Measurements from ENCODE around the gene PARD6G.

Gene PARD6G

DNA sequence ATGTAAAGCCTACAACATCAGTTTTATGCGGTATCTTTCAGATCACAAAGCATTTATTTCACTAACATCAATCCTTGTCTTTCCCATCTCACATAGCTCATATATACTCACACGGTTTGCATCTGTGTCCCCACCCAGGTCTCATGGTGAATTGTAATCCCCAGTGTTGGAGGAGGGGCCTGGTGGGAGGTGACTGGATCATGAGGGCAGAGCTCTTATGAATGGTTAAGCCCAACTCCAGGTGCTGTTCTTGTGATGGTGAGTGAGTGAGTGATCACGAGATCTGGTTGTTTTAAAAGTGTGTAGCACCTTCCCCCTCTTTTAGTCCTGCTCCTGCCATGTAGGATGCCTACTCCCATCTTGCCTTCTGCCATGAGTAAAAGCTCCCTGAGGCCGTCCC is 42.0 kb downstream of the PARD6G start:
- FAIRE-seq: no peak

DNA sequence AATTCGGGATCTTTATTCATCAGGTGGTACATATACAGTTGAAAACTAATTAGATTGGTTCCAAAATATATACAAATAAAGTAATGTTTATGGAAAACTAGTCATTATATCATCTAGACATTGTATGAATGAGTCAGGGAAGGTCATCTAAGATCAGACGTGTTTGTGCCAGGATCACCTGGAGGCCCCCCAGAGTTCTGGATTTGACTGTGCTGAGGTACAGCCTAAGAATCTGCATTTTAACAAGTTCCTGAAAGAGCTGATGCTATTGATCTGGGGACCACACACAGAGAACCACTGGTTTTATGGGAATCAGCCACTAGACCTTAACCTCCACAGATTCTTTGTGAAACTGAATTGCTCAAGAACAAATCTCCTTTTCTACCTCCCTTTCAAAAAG is 43.2 kb downstream of the PARD6G start:
- FAIRE-seq: no peak

DNA sequence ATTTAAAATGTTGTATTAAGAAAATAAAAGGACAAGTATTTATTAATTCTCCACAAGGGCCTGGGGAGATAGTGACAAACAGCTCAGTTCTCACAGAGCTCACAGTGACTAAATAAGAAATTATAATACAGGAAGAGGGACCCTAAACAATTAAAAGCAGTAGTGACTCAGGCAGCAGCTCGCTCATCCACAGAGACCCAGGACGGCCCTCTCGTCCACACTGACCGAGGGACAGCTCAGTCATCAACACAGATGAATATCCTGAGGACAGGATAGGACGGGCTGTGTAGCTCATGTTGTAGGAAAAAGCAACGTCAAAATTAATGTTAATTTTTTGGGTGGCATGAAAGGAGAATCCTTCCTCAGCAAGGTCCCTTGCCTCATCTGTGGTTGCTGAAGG is 44.1 kb downstream of the PARD6G start:
- no peak for FAIRE-seq

DNA sequence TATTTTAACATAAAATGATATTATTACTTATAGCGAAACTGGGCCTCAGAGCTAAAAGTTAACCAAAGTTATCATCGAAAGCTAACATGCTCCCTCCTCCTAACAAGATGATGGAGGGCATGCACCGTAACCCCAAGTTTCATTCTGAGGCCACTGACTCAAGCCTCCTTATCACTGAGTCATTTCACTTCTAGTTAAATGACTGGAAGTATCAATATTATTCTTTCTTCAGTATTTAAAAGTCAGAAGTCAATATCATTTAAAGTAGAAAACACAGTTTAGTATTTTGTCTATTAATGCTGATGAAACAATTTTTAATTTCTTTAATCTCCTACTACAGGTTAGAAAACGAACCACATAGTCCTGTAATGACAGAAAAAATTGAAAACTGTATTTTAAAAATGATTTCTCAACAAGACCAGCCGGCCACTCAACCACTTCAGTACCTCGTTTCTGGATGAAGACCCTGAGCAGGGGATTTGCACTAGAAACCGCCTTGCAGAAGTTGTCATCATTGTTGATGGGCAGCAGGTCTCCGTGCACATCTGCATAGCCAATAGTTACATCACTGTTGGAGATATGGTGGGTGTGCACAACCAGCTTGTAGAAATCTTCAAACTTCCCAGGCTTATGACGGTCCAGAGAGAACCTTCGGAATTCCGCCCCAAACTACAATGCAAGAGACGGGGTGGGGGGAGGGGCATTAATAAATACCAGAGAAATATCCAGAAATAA is 44.9 kb downstream of the PARD6G start:
- FAIRE-seq: no peak

DNA sequence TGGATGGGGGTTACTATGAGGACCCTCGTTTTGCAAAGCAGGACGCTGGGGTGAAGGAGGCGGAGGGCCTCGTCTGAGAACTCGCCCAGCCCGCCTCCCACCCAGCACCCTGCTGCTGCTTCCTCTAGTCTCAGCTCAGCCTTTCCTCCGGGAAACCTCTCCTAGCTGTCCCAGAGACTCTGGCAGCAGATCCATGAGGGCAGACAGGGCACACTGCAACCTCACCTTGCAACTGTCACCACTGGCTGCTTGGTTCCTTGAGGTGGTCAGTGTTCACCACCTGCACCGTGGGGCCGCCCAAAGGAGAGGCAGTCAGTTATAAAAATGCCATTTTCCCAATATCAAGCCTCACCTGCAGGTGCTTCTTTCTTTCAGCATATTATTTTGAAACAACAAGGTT is 45.6 kb downstream of the PARD6G start:
- FAIRE-seq: no peak

DNA sequence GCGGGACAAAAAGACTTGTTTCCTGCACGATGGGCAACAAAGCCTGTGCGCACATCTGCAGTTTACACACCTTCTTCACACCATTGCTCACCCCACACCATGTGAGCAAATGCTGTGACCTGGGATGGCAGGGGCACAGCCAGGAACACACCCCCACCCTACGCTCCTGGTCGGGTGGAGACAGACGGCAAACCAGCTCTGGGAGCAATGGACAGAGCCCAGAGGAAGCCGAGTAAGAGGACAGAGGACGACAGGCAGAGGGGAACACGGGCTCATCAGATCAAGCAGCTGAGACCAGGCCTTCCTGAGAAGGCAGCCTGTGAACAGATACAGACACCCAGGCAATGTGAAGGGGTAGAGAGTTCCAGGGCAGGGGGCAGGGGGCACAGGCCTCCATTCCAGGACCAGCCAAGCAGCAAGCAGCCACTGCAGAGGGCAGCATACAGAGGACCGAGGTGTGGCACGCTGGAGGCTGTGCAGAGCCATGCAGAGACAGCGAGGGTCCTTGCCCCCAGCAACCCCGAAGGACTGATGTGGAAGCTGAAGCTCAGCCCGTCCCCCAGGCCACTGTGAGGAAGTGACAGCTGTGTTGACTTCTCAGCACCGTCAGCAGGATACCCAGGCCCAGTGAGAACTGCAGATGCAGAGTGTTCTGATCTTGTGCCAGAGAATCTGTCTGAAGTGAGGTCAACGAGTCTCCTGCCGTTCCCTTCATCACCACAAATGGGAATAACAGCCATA is 46.2 kb downstream of the PARD6G start:
- no peak for FAIRE-seq

DNA sequence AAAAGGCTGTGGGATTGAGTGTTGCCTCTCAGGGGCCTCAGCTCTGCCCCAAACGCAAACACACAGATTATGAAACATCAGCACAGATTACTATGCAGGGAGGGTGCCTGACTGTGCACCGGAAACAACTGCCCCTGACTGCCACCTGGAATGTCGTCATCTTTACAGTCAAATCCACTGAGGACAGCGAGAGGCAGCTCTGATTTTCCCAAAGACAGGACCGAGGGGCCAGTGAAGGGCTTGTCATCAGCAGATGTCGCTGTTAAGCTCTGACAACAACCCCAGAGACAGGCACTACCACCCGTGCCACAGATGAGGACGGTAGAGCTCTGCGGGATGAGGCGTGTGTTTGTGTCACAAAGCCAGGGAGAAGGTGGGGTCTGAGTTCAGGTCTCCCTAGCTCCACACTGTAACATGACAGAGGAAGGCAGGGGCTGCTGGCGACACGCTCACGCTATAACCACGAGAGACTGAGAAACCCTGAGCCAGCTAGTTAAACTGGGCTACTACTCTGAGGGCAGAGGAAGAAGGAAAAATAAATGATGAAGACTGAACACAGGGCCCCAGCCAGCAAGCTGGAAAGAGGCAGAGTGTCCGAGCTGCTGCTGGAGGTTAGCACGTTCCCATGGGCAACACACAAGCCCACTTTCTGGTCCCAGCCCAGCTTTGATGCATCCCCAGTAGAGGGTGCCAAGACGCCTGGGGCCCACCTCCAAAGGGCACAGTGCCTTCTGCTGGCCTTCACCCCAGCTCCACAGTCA is 47.0 kb downstream of the PARD6G start:
- FAIRE-seq: no peak

DNA sequence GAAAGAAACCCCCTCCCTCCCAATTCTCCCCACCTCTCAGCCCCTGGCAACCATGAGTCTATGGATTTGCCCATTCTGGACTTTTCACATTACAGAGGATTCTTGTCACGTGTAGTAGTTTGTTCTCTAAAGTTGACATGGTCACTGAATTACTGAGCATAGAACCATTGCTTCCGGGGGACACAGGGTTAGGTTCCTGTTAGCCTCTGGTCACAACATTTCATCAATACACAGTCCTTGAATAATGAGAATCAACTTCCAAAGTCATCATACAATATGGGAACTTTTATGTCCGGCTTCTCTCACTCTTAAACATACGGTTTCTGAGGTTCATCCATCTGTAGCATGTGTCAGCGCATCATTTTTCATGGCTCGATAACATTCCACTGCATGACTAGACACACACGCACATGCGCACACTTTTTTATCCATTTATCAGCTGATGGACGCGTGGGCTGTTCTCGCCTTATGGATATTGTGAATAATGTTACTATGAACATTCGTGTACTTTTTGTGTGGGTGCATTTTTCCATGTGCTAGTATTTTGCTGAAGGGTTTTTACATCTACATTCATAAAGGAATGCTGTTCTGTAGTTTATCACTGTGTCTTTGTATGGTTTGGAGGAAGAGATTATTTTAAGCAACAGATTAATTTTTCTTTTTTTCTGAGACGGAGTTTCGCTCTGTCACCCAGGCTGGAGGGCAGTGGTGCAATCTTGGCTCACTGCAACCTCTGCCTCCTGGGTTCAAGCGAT is 48.1 kb downstream of the PARD6G start:
- no peak for FAIRE-seq

DNA sequence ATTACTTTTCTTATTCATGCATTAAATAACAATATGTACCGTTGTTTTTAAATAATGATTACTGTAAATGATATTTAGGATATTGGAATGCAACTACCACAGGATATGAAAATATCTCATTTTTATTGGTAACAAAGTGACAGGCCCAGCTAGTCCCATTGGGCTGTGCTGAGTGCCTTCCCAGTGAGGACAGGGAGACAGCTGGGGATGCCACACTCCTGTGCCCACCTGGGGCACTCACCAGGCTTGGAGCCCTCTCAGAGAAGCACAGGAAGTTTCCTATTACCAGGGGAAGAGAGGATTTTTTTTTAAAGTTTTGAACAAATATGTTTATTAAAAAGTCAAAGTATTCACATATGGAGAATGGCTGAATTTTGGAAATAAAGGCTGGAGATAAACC is 48.9 kb downstream of the PARD6G start:
- FAIRE-seq: no peak

DNA sequence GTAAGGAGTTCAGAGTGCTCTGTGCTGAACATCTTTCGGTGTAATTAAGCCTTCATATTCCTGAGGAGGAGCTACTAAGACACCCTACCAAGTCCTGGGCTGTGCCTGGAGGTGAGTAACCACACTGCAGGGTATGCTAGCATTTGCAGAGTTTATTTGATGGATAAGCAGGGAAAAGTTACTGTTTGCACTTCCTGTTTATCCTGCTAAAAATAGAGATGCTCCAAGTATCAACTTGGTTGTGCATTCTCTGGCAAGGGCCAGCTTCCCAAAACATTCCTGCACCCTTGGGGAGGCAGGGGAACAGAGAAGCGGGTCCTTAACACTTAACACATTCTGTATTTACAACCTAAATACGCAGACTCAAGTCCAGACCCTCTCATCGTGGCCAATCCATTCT is 49.8 kb downstream of the PARD6G start:
- no peak for FAIRE-seq

DNA sequence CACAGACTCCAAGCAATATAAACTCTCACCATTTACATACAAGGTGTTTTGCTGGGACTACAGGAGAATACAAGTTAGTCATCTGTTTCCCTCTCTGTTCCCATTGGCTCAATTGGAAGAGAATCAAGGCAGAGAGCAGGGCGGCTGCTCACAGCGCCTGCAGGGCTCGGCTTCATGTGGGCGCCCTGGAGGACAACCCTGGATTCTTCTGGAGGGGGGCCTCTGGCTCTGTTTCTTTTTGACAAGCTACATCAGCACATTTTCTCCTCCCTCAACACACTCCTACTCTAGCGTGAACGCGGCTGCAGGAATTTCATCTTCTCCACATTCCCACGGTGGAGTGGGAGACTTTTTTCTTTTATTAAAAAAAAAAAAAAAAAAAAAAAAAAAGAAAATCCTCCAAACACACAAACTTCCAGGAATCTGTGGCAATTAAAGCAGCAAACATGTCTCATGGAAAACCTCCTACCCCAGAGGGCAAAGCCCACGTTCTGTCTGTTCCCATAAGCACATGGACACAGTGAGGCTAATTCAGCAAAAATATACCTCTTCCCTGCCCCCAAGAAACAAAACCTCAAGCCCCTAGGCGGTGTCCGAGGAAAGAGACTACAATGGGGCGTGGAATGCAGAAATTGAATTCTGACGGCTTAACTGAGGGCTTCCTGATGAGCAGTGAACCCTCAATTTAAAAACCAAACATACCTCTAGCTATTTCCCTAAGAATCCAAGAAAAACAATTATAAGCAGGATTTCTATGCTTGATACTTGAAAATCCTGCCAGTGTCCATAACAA is 50.6 kb downstream of the PARD6G start:
- no peak for FAIRE-seq

DNA sequence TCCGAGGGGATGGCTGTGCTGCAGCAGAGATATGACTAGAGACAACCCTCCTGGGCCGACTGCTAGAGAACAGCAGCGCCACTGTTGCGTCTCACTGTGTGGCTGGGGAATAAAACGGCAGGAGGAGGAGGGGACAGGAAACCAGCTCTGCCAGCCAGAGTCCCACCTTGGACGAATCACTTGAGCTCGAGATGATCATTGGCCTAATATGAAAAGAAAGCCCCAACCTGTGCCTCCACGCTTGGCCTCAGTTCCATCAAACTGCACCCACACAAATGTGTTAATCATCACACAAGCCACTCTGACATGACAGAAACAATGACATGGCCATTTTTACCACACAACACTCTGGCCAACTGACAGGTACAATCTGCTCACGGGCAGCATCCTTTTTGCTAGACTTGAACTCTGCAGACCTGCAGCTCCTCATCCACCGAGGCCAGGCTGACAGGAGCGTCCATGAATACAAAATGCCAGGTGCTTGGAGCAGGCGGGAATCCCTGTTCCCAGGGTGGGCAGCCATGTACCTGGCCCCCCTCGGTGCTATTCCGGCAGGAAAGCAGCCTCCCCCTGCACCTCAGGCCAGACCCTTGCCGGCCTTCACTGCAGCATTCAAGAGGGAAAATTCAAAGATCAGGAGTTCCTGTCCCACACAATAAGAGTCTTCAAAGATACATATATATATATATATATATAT is 52.3 kb downstream of the PARD6G start:
- FAIRE-seq: no peak

DNA sequence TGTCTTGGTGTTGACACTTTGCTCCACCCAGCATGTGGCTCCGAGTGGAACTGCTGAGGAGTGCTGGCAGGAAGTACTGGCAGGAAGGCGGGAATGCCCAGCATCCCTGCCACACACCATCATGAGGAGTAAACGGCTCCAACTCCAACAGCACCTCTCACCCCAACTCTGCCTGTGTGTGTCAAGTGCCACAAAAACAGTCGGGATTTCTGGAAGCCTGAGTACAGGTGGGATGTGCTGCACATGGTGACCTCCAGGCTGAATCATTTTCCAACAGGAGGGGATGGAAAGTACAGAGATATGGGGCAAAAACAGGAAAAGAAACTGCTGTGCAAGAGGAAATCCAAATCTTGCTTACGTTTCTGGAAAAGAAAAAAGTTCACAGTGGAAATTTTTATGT is 53.6 kb downstream of the PARD6G start:
- no peak for FAIRE-seq

DNA sequence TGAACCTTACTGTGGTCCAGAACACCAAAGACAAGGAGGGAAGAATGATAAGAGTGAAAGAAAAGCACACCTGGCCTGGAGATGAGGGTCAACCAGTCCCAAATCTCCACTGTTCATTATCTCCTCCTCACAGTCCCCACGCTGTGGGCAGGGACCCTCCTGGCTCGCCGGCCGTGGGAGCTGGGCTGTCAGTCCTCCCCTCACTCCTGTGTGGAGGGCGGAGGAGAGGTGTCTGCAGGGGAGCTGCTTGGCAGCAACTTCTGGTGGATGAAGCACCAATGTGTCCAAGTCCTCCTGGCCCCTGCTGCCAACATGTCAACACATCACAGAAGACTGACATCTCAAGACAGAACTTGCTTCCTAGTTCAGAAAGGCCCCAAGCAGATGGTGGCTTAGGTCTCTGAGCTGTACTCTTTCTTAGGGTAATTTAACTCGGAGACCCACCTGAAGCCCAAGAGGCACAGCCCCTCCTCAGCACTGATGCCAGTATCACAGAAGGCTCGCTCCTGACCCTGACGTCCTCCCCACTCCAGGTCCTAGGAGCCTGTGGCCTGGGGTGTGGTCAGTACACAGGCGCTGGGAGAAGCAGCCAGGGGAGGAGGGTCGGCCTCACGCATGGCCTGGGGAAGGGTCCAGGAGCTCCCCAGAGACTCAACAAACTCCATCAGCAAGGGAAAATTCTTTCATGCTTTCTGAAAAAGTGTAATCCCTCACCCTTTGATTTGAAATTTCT is 54.5 kb downstream of the PARD6G start:
- FAIRE-seq: no peak

DNA sequence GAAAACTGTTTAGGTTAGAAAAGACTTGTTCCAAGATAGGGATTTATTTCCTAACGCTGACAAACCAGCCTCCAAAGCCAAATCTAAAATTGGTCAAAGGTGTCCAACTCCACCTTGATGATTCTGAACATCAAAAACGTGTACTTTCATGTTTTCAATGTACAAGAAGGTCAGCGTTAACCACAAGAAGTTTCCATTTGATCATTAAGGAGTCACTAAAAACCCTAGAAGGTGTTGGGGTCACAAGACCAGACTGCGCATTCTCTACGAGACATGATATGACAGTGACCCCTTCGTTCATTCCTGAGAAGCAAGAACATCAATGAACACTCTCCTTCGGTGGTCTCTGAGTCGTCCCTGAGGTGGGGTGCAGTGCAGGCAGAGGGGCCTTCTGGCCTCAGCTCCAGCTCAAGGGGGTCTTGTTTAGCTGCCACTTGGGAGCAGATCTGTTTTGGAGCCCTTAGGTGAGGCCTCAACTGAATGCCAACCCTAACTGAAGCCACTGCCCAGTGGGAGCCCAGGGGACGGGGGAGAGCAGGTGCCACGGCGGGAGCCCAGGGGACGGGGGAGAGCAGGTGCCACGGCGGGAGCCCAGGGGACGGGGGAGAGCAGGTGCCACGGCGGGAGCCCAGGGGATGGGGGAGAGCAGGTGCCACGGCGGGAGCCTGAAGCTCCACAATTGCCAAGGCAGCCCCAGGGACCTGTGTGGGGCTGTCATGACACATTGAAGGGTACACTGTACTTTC is 55.2 kb downstream of the PARD6G start:
- FAIRE-seq: no peak

DNA sequence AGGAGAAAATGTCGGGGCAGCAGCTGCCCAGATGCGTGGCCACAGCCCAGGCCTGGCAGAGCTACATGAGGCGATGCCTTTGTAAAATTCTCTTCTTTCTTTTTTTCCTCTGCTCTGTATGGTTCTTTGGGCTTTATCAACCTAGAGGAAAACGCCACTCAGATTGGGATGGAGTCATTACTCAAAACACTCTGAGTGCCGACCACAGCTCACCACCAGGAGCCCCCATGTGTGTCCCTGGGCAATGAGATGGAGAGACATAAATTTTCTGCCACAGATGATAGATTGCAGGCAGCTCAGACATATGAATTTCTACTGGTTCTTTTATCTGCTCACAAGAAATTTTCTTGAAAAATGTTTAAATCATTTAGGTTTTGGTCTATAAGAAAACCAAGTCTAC is 56.0 kb downstream of the PARD6G start:
- no peak for FAIRE-seq

DNA sequence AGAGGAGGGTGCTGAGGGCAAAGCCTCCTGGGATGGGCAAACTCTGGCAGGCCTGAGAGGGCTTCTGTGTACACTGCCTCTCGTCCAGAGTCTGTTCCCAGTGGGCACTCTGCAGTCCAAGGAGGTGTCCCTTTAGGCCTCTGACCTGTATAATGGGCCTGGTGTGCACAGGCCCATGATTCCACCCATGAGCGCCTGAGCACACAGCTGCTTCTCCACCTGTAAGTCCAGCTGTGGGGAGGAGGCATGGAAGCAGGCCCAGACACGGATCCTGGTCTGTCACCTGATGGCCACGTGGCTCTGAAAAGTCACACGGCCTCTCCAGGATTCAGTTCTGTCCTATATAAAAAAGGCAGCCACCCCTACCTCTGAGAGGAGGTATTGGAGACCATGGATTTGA is 57.0 kb downstream of the PARD6G start:
- no peak for FAIRE-seq

DNA sequence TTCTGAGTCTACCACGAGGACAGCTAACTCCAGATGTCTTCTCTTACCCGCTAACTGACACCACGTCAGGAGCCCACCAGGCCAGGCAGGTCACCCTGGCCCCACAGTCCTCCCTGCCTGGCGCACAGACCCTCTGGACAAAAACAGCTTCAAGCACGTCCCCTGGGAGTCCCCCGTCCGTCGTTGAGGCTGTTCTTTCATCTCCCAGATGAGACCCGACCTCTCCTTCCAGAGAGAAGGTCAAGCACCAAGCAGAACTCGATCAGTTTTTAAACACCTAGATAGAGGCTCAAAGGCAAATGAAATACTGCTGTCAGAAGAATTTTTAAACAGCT is 57.8 kb downstream of the PARD6G start:
- no peak for FAIRE-seq

DNA sequence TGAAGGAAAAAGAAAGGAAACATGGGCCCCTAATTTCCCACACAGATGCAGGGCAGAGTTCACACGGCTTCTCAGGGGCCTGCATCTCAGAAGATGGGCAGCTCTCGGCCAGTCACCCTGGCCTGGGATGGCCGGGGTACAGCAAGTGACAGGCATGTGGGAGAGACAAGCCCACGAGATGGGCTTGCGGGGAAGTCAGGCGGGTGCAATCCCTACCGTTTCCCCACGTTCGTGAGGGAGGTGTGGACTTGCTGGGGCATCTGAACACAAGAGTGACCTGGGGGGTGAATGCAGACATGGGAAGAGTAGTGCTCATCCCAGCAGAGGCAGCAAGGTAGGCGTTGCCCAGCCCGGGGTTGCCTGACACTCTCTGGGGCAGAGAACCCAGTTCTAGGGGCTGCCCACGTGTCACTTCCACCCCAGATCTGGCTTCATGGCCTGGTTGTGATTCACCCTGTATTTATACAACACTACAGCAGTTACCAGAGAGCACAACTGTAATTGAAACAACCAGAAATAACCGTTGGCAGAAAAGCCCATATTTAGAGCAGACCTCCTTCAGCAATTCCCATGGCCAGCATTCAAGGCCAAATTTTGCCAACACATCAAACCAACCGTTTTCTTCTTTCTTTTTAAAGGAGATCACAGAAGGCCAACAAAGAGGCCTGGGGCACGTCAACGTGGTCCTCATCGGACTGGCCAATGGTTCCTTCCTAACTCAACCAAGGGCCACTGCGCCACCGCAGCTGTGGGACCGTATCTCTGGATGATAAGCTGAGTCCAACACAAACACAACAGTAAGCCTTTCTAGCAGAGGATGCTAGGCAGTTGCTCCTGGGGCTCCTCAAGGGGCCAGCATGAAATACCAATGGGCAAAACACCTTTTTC is 58.4 kb downstream of the PARD6G start:
- no peak for FAIRE-seq
